Upper lobe of left lung (tissue), 6 donors: ENCODE results near the gene PLEKHH2. TPM values are rescaled to one million over a fixed set of nuclear protein-coding genes. Genes with fewer than 3 reads are reported as not detected.

ENCODE experiments used
- ATAC-seq, 2 donors: fragments of 200-7000 bp; cut with Tn5 transposase; one replicate each; pipeline ENCODE4 v1.9.1; 2022; ENCODE audit warnings: mild to moderate bottlenecking in 2 of 2, moderate library complexity in 2 of 2; ENCODE audit not compliant: low FRiP score in 2 of 2
- DNase-seq, 2 donors: peaks; one replicate each; pipeline ENCODE4 v3.0.0-alpha.2; 2019 to 2020
- H3K27ac ChIP-seq, 4 donors: fragments of 200-600 bp; sonication (generic); one replicate each; pipeline ENCODE4 v1.5.1; 2016 to 2019
- H3K27me3 ChIP-seq, 4 donors: fragments of 200-600 bp; sonication (generic); one replicate each; pipeline ENCODE4 v1.5.1; 2017 to 2019
- H3K36me3 ChIP-seq, 4 donors: fragments of 200-600 bp; sonication (generic); one replicate each; pipeline ENCODE4 v1.5.1; 2016 to 2019
- H3K4me1 ChIP-seq, 4 donors: fragments of 200-600 bp; sonication (generic); one replicate each; pipeline ENCODE4 v1.5.1; 2018 to 2019
- H3K4me3 ChIP-seq, 4 donors: fragments of 200-600 bp; sonication (generic); one replicate each; pipeline ENCODE4 v1.5.1; 2017 to 2019; ENCODE audit warnings: mild to moderate bottlenecking in 2 of 4, moderate library complexity in 1 of 4
- H3K9me3 ChIP-seq, 4 donors: fragments of 200-600 bp; sonication (generic); one replicate each; pipeline ENCODE4 v1.5.1; 2018 to 2019
- EP300 ChIP-seq, 4 donors: sonication (generic); formaldehyde crosslinking; IDR thresholded peaks; one replicate each; pipeline ENCODE4 v1.5.1; 2017; ENCODE audit warnings: antibody characterized with exemption in 4 of 4, control low read depth in 2 of 4
- POLR2A ChIP-seq, 4 donors: fragments of 450-650 bp; IDR thresholded peaks; one replicate each; pipeline ENCODE4 v1.5.1; 2016 to 2017; ENCODE audit warnings: antibody characterized with exemption in 4 of 4, mild to moderate bottlenecking in 2 of 4
- POLR2AphosphoS5 ChIP-seq, 2 donors: sonication (generic); formaldehyde crosslinking; IDR thresholded peaks; one replicate each; pipeline ENCODE4 v1.5.1; 2017; ENCODE audit warnings: antibody characterized with exemption in 2 of 2
- WGBS, 2 donors: methylation state at CpG; one replicate each; pipeline ENCODE4 v1.1.5; 2017 to 2018; 5-methylcytosine and 5-hydroxymethylcytosine counted together
- total RNA-seq, 6 donors: library from RNA; depleted of rRNA in 4 of 6; stranded (reverse); fragments of >200 nt in 4 of 6; gene quantifications; one replicate each; pipeline versions ENCODE4 v1.1.0 to v1.2.1, GENCODE V29; 2016 to 2021
- TF ChIP-seq, protein P1 (sequence below), 6 experiments: fragments of 450-650 bp in 4 of 6; fragments of 200-600 bp in 2 of 6; sonication (generic) in 2 of 6; IDR thresholded peaks; one replicate each; pipeline ENCODE4 v1.5.1; 2016 to 2019; ENCODE audit warnings: antibody characterized with exemption in 6 of 6
- donor health status: DM: no; HTN: no; CAD: no; lungs with moderate emphysema.
- donor health status: DM: no; HTN: yes; CAD: no; lungs with severe emphysema.

The PLEKHH2 gene
- total RNA-seq, 6 donors from 2014 or later, result 32.2 to 273 (median 39.2) TPM

GRCh38 chr2:43604674-43605073 lies 32.4 kb upstream of the PLEKHH2 start:
- Histone ChIP-seq H3K4me3 (no peak overlapping the region), H3K9me3 (no peaks in the 10 kb centered on the region), H3K4me1 (peaks cover 0 to 7% (median 0%) of the 10 kb centered on the region in 4 donors), H3K27me3 (no peaks in the 10 kb centered on the region), H3K36me3 (no peaks in the 10 kb centered on the region), H3K27ac (no peak overlapping the region)
- ATAC-seq (no peak), DNase-seq (no peak)
- TF ChIP-seq POLR2A (IDR thresholded peaks at IDR 0.05), result no peak
- TF ChIP-seq POLR2AphosphoS5 (IDR thresholded peaks at IDR 0.05), result no peak
- TF ChIP-seq EP300 (IDR thresholded peaks at IDR 0.05), result no peak
- TF ChIP-seq, protein P1, sequence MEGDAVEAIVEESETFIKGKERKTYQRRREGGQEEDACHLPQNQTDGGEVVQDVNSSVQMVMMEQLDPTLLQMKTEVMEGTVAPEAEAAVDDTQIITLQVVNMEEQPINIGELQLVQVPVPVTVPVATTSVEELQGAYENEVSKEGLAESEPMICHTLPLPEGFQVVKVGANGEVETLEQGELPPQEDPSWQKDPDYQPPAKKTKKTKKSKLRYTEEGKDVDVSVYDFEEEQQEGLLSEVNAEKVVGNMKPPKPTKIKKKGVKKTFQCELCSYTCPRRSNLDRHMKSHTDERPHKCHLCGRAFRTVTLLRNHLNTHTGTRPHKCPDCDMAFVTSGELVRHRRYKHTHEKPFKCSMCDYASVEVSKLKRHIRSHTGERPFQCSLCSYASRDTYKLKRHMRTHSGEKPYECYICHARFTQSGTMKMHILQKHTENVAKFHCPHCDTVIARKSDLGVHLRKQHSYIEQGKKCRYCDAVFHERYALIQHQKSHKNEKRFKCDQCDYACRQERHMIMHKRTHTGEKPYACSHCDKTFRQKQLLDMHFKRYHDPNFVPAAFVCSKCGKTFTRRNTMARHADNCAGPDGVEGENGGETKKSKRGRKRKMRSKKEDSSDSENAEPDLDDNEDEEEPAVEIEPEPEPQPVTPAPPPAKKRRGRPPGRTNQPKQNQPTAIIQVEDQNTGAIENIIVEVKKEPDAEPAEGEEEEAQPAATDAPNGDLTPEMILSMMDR (IDR thresholded peaks at IDR 0.05), result no peak
- 49 to 66% methylated on average over 4 of the region's 4 CpGs for WGBS, 2 donors

DNA sequence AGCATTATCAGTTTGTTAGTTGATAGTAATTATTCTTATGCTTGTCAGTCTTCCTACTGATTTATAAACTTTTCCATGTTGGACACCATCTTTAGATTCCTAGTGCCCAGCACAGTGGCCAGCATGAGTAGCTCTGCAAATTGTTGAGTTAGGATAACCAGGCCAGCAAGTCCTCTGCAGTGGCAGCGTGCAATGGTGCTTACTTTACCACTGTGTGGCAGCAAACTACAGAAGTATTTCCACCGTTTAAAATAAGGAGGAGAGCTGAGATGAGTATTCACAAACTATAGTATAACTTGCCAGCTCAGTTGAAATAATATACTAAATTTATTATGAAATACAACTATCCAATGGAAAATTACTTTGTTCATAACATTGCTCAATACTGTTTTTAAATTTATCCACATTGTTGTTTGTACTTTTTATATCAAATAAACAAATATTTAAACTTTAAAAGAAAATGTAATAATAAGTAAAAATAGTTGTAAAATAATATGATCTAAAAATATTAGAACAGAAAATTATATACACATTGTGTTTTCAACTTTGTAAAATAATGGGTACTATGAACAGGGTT lies 31.9 kb upstream of the PLEKHH2 start:
- H3K4me1 ChIP-seq, result peaks cover 0 to 7% (median 0%) of the 10 kb centered on the region in 4 donors
- DNase-seq (no peak), ATAC-seq (no peak)
- no peak overlapping the region for H3K4me3 ChIP-seq
- no peaks in the 10 kb centered on the region for H3K9me3 ChIP-seq
- 7 to 17% methylated on average over 2 of the region's 2 CpGs for WGBS, 2 donors
- no peaks in the 10 kb centered on the region for H3K27me3 ChIP-seq
- H3K27ac ChIP-seq, result no peak overlapping the region
- no peaks in the 10 kb centered on the region for H3K36me3 ChIP-seq
- no peak for TF ChIP-seq POLR2AphosphoS5 (IDR thresholded peaks at IDR 0.05)
- TF ChIP-seq, protein P1 (IDR thresholded peaks at IDR 0.05), result peak in 3 of 6 experiments; percentile 22 to 30 (median 24)

- no peak for DNase-seq
- Histone ChIP-seq H3K27ac (no peak overlapping the region), H3K4me1 (peaks cover 0 to 7% (median 0%) of the 10 kb centered on the region in 4 donors), H3K36me3 (no peaks in the 10 kb centered on the region), H3K9me3 (no peaks in the 10 kb centered on the region), H3K4me3 (no peak overlapping the region), H3K27me3 (no peaks in the 10 kb centered on the region)
- 89% methylated on average over 5 of the region's 5 CpGs for WGBS, 2 donors
- ATAC-seq, result no peak
- TF ChIP-seq, protein P1 (IDR thresholded peaks at IDR 0.05), result no peak
- TF ChIP-seq POLR2A (IDR thresholded peaks at IDR 0.05), result no peak
- no peak for TF ChIP-seq EP300 (IDR thresholded peaks at IDR 0.05)
- no peak for TF ChIP-seq POLR2AphosphoS5 (IDR thresholded peaks at IDR 0.05)
Measured at GRCh38 chr2:43605851-43606250, 31.2 kb upstream of the PLEKHH2 start.

DNA sequence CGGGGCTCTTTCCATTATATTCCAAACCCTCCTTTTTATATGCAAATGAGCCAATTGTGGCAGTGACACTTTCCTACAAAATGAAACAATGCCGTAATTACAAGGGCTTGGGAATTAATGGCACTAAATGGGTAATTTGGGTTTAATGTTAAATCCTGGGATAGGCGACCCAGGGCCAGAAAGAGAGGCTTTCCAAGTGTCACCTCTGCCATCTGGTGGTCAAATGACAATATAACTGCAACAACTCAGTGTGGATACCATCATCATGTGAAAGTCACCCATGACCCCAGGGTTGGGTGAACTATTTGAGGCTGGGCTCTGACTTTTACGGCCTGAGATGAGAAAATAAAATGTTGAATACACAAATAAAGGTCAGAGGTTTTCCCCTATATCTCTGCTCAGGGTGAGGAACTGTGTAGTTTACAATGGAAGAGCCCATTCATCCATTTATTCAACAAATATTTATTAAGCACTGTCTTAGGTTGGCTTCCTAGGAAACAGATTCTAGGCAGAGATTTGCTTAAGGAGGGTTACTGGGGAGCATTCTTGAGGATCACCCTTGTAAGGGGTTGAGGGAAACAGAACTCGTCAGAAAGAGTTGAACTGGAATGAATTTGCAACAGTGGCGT lies 27.7 kb upstream of the PLEKHH2 start:
- Histone ChIP-seq H3K9me3 (no peaks in the 10 kb centered on the region), H3K27ac (no peak overlapping the region), H3K4me1 (peaks cover 0 to 13% (median 0%) of the 10 kb centered on the region in 4 donors), H3K4me3 (no peak overlapping the region), H3K36me3 (no peaks in the 10 kb centered on the region), H3K27me3 (no peaks in the 10 kb centered on the region)
- TF ChIP-seq, protein P1 (IDR thresholded peaks at IDR 0.05), result peak; percentile 33 to 70 (median 61)
- no peak for TF ChIP-seq POLR2A (IDR thresholded peaks at IDR 0.05)
- WGBS, 2 donors, result 33 to 49% methylated on average over 6 of the region's 6 CpGs
- ATAC-seq (peak; percentile 76 to 77), DNase-seq (no peak)

DNA sequence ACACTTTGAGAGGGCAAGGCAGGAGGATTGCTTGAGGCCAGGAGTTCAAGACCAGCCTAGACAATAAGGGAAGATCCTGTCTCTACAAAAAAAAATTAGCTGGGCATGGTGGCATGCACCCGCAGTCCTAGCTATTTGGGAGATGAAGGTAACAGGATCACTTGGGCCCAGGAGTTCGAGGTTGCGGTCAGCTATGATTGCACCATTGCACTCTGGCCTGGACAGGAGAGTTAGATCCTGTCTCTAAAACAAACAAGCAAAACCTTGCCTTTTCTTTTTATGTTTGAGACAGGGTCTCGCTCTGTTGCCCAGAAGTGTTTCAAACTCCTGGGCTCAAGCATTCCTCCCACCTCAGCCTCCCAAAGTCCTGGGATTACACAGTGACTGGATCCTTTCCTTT lies 26.7 kb upstream of the PLEKHH2 start:
- no peaks in the 10 kb centered on the region for H3K27me3 ChIP-seq
- H3K27ac ChIP-seq, result no peak overlapping the region
- TF ChIP-seq, protein P1 (IDR thresholded peaks at IDR 0.05), result no peak
- TF ChIP-seq EP300 (IDR thresholded peaks at IDR 0.05) (no peak), POLR2A (IDR thresholded peaks at IDR 0.05) (no peak), POLR2AphosphoS5 (IDR thresholded peaks at IDR 0.05) (no peak)
- ATAC-seq (no peak), DNase-seq (no peak)
- no peaks in the 10 kb centered on the region for H3K9me3 ChIP-seq
- WGBS, 2 donors, result 92 to 96% methylated on average over 4 of the region's 4 CpGs
- peaks cover 0 to 13% (median 0%) of the 10 kb centered on the region in 4 donors for H3K4me1 ChIP-seq
- no peak overlapping the region for H3K4me3 ChIP-seq
- no peaks in the 10 kb centered on the region for H3K36me3 ChIP-seq
